K562 treated with DMSO at 1 percent for 24 hours (cell line): Measurements from ENCODE around the gene SLC39A6. TPM values are rescaled to one million over a fixed set of nuclear protein-coding genes. Genes with fewer than 3 reads are reported as not detected.

Experiments
- total RNA-seq: library from RNA; unstranded; fragments of 300-600 nt; gene quantifications from 2 replicates; pipeline ENCODE4 v1.2.3, GENCODE V29; 2022; ENCODE audit warnings: low read depth; ENCODE audit not compliant: insufficient read depth

SLC39A6 gene, protein sequence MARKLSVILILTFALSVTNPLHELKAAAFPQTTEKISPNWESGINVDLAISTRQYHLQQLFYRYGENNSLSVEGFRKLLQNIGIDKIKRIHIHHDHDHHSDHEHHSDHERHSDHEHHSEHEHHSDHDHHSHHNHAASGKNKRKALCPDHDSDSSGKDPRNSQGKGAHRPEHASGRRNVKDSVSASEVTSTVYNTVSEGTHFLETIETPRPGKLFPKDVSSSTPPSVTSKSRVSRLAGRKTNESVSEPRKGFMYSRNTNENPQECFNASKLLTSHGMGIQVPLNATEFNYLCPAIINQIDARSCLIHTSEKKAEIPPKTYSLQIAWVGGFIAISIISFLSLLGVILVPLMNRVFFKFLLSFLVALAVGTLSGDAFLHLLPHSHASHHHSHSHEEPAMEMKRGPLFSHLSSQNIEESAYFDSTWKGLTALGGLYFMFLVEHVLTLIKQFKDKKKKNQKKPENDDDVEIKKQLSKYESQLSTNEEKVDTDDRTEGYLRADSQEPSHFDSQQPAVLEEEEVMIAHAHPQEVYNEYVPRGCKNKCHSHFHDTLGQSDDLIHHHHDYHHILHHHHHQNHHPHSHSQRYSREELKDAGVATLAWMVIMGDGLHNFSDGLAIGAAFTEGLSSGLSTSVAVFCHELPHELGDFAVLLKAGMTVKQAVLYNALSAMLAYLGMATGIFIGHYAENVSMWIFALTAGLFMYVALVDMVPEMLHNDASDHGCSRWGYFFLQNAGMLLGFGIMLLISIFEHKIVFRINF
- 9.9 and 11.0 TPM in 2 replicates for total RNA-seq

DNA sequence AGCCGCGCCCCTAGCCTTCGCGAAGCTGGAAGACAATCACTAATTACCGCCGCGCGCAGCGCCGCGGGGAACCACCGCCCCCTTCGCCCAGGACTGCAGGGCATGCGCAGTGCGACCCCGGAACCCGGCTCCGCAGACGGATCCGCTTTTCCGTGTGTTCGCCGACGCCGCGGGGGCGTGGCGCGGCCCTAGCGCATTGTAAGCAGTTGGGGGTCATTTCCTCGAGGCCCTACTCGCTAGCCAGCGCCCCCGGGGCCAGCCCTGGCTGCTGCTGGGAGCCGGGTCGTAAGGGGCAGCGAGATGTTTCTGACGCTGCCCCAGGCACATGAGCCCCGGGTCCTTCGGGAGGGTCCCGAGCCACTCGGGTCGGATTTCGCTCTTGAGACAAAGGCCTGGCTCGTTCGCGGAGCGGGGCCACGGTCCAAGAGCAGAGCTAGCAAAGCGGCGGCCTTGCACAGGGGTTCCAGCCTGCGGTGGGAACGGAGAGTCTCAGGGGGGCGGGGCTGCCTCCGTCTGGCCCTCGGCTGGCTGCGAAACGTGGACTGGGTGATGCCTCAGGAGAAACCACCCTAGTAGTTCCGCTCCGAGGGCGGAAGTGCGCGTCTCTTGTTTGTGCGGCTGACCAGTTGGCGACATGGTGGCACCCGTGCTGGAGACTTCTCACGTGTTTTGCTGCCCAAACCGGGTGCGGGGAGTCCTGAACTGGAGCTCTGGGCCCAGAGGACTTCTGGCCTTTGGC is at the start of gene SLC39A6, which contains the start of gene ELP2:
Gene SLC39A6 (minus strand): TSS at position 41 of the 739 bp plus-strand sequence. CDS start 2,333 bp downstream, outside the sequence.
Gene ELP2 (plus strand): TSS at position 600 of the 739 bp plus-strand sequence. CDS start 35 bp downstream, at position 635.

DNA sequence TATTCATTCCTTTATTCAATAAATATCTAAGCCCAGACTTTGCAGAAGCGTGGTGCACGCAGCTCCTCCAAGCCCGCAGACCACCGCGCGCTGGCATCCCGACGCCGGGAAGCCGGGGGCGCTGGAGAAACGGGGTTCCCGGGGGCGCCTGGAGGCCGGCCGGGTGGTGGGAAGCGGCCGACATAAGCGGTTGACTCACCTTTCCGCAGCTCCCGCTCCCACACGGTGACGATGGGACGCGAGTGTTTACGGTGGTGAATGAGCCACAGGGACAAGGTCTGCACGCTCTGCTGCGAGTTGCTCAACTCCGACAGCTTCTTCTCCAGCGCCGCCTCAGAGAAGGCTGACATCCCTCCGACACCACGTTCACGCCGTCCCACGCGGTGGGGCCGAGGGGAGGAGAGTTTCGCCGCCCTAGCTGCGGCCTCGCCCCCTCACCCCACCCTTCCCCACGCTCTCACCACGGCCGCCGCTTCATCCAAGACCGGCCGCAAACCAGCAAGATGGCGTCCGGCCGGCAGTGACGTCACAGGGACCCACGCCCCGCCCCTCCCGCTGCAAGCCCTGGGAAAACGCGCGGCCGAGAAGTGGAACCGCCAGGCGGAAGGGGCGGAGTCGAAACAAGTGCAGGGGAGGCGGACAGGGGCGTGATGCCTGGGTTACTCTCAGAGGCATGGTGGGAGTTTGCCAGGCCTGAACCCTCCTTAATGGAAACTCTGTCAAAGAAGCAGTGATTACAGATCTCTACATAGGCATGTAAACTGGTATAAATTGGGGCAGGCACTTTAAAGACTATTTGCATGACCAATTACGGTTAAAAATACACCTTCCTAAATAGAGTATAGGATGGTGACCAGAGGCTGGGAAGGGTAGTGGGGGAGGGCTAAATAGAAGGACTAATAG is 61.8 kb downstream of the SLC39A6 start, which contains the start of gene RPRD1A:
Gene RPRD1A (minus strand): TSS at position 505 of the 903 bp plus-strand sequence. CDS start 155 bp downstream, at position 350.

Other genes with a start within 250 kb of the SLC39A6 start
- 32.6 and 34.0 TPM in 2 replicates for gene RPRD1A, start 61.8 kb downstream of the SLC39A6 start, total RNA-seq
- 34.1 and 42.4 TPM in 2 replicates for gene ELP2, start 559 bp upstream of the SLC39A6 start, total RNA-seq
- gene MOCOS, start 58.2 kb upstream of the SLC39A6 start, total RNA-seq, result 7.8 and 7.9 TPM in 2 replicates
- not detected in 2 replicates for gene FHOD3, start 168.4 kb upstream of the SLC39A6 start, total RNA-seq